ENCODE results near the gene OLA1.

The OLA1 gene

GRCh38 chr2:174240097-174240496, 8.2 kb downstream of the OLA1 start:
- H3K4me3 ChIP-seq, result no peak overlapping the region

GRCh38 chr2:174236429-174236828, 11.9 kb downstream of the OLA1 start:
- Histone ChIP-seq H3K36me3 (no peaks in the 10 kb centered on the region), H3K4me3 (no peak overlapping the region), H3K4me1 (peaks cover 0 to 6% (median 0%) of the 10 kb centered on the region in 4 donors), H3K27ac (no peak overlapping the region), H3K9me3 (no peaks in the 10 kb centered on the region), H3K27me3 (no peaks in the 10 kb centered on the region)
- no peak for DNase-seq
- intact Hi-C loops (cut with DNase I; ENCODE audit: low total_unique reads), result no loop called here
- TF ChIP-seq CTCF (IDR thresholded peaks at IDR 0.05), result no peak

More at GRCh38 chr2:174240097-174240496, 8.2 kb downstream of the OLA1 start:
- H3K27me3 ChIP-seq, result no peaks in the 10 kb centered on the region
- DNase-seq, result no peak
- H3K27ac ChIP-seq, result no peak overlapping the region
- intact Hi-C loops (cut with DNase I; ENCODE audit: low total_unique reads), result loop anchor here (10.0 kb wide), 1 partner anchor 275 kb away; the partner anchor contains the start of gene SP3
- H3K4me1 ChIP-seq, result peaks cover 0 to 8% (median 0%) of the 10 kb centered on the region in 4 donors
- no peak for TF ChIP-seq CTCF (IDR thresholded peaks at IDR 0.05)
- no peaks in the 10 kb centered on the region for H3K9me3 ChIP-seq
- peaks cover 0 to 3% (median 0%) of the 10 kb centered on the region in 3 donors for H3K36me3 ChIP-seq

- no peak for DNase-seq
- H3K27me3 ChIP-seq, result no peaks in the 10 kb centered on the region
- peaks cover 0 to 7% (median 0%) of the 10 kb centered on the region in 4 donors for H3K4me1 ChIP-seq
- no peak overlapping the region for H3K27ac ChIP-seq
- TF ChIP-seq CTCF (IDR thresholded peaks at IDR 0.05), result no peak
- no peaks in the 10 kb centered on the region for H3K9me3 ChIP-seq
- no peak overlapping the region for H3K4me3 ChIP-seq
- no peaks in the 10 kb centered on the region for H3K36me3 ChIP-seq
- intact Hi-C loops (cut with DNase I; ENCODE audit: low total_unique reads), result no loop called here
Observed at GRCh38 chr2:174235680-174236079, 12.7 kb downstream of the OLA1 start.

GRCh38 chr2:174233771-174234275, 14.5 kb downstream of the OLA1 start:
- peaks cover 0 to 8% (median 0%) of the 10 kb centered on the region in 4 donors for H3K4me1 ChIP-seq
- DNase-seq, result no peak
- no peaks in the 10 kb centered on the region for H3K27me3 ChIP-seq
- TF ChIP-seq CTCF (IDR thresholded peaks at IDR 0.05), result no peak
- H3K27ac ChIP-seq, result no peak overlapping the region
- H3K36me3 ChIP-seq, result no peaks in the 10 kb centered on the region
- H3K4me3 ChIP-seq, result no peak overlapping the region
- intact Hi-C loops (cut with DNase I; ENCODE audit: low total_unique reads), result no loop called here
- no peaks in the 10 kb centered on the region for H3K9me3 ChIP-seq

GRCh38 chr2:174227748-174228147, 20.6 kb downstream of the OLA1 start:
- H3K9me3 ChIP-seq, result no peaks in the 10 kb centered on the region

More at GRCh38 chr2:174227748-174228147, 20.6 kb downstream of the OLA1 start:
- peaks cover 5 to 23% (median 5%) of the 10 kb centered on the region in 3 donors for H3K36me3 ChIP-seq
- H3K27me3 ChIP-seq, result no peaks in the 10 kb centered on the region
- peaks cover 0 to 3% (median 0%) of the 10 kb centered on the region in 4 donors for H3K4me1 ChIP-seq
- no peak for TF ChIP-seq CTCF (IDR thresholded peaks at IDR 0.05)
- intact Hi-C loops (cut with DNase I; ENCODE audit: low total_unique reads), result no loop called here
- H3K4me3 ChIP-seq, result no peak overlapping the region
- H3K27ac ChIP-seq, result no peak overlapping the region
- no peak for DNase-seq

Data from tibial artery (tissue), 4 donors.